Measurements from ENCODE around the gene DNMT3A. TPM values are rescaled to one million over a fixed set of nuclear protein-coding genes. Genes with fewer than 3 reads are reported as not detected.
A peak's percentile ranks its signal among the peaks of the same experiment; 100 is the strongest.

The DNMT3A gene
- total and polyA plus RNA-seq, 3 experiments from 2014 or later = 19.4 to 80.7 (median 77.9) TPM

- POLR2A ChIA-PET = interaction anchor here (1.6 to 2.8 kb wide), 2 partner anchors 15 to 34 kb away, joined by 3 to 25 read pairs; no protein-coding TSS in a partner anchor
- Histone ChIP-seq H3K27ac (ENCODE audit: low read depth, low read length) (peak overlapping the region; percentile 63), H3K9me3 (ENCODE audit: low read length) (no peaks in the 10 kb centered on the region), H3K36me3 (ENCODE audit: insufficient read depth, low read length) (no peaks in the 10 kb centered on the region), H3K4me3 (ENCODE audit: low read length) (peak overlapping the region; percentile 49), H3K4me1 (ENCODE audit: insufficient read depth, low read length) (peaks cover 36% of the 10 kb centered on the region), H3K27me3 (ENCODE audit: insufficient read depth, low read length, poor library complexity, severe bottlenecking) (no peaks in the 10 kb centered on the region)
- Mint-ChIP-seq H3K27me3 (peaks cover 0 to 3% of the 10 kb centered on the region in 2 donors), H3K9me3 (peaks cover 0 to 2% (median 0%) of the 10 kb centered on the region in 5 donors), H3K36me3 (peaks cover 0 to 12% (median under 1%) of the 10 kb centered on the region in 3 donors), H3K27ac (peak overlapping the region; percentile 60 to 95 (median 91)), H3K4me3 (peak overlapping the region; percentile 9 to 93 (median 81)), H3K4me1 (peaks cover 22 to 37% (median 35%) of the 10 kb centered on the region in 3 donors)
- CTCF ChIA-PET = interaction anchor here (0.9 to 8.9 kb wide), 20 partner anchors 8 to 154 kb away, joined by 3 to 116 read pairs (median 4); partner anchors contain the start of gene DNMT3A
- peak; percentile 89 to 97 (median 93) for DNase-seq
These were observed 35.3 kb upstream of the DNMT3A start for GRCh38 chr2:25376750-25377621.

- no peaks in the 10 kb centered on the region for H3K27me3 ChIP-seq (ENCODE audit: insufficient read depth, low read length, poor library complexity, severe bottlenecking)
- POLR2A ChIA-PET = interaction anchor here (1.6 to 2.8 kb wide), 2 partner anchors 14 to 33 kb away, joined by 3 to 25 read pairs; no protein-coding TSS in a partner anchor
- peaks cover 0 to 10% (median 3%) of the 10 kb centered on the region in 3 donors for H3K36me3 Mint-ChIP-seq
- H3K27ac Mint-ChIP-seq = peak overlapping the region in 6 of 8 donors; percentile 26 to 88 (median 74)
- H3K27me3 Mint-ChIP-seq = no peaks in the 10 kb centered on the region
- peaks cover 0 to 2% (median 0%) of the 10 kb centered on the region in 5 donors for H3K9me3 Mint-ChIP-seq
- no peaks in the 10 kb centered on the region for H3K9me3 ChIP-seq (ENCODE audit: low read length)
- CTCF ChIA-PET = interaction anchor here (0.8 to 8.9 kb wide), 19 partner anchors 8 to 211 kb away, joined by 3 to 116 read pairs (median 4); partner anchors contain the start of gene DNMT3A
- H3K27ac ChIP-seq (ENCODE audit: low read depth, low read length) = no peak overlapping the region
- no peak for DNase-seq
- peaks cover 20 to 37% (median 35%) of the 10 kb centered on the region in 3 donors for H3K4me1 Mint-ChIP-seq
- H3K4me3 ChIP-seq (ENCODE audit: low read length) = no peak overlapping the region
- peaks cover 36% of the 10 kb centered on the region for H3K4me1 ChIP-seq (ENCODE audit: insufficient read depth, low read length)
- no peaks in the 10 kb centered on the region for H3K36me3 ChIP-seq (ENCODE audit: insufficient read depth, low read length)
- peak overlapping the region in 5 of 7 donors; percentile 43 to 69 (median 52) for H3K4me3 Mint-ChIP-seq
These were observed 34.3 kb upstream of the DNMT3A start for GRCh38 chr2:25375989-25376545.

GRCh38 chr2:25375371-25375988, 33.8 kb upstream of the DNMT3A start:
- no peak for DNase-seq
- Histone ChIP-seq H3K36me3 (ENCODE audit: insufficient read depth, low read length) (no peaks in the 10 kb centered on the region), H3K4me3 (ENCODE audit: low read length) (no peak overlapping the region), H3K27ac (ENCODE audit: low read depth, low read length) (no peak overlapping the region), H3K4me1 (ENCODE audit: insufficient read depth, low read length) (peaks cover 36% of the 10 kb centered on the region), H3K27me3 (ENCODE audit: insufficient read depth, low read length, poor library complexity, severe bottlenecking) (no peaks in the 10 kb centered on the region), H3K9me3 (ENCODE audit: low read length) (no peaks in the 10 kb centered on the region)
- Mint-ChIP-seq H3K4me1 (peaks cover 20 to 37% (median 35%) of the 10 kb centered on the region in 3 donors), H3K27ac (peak overlapping the region in 3 of 8 donors; percentile 66 to 95 (median 77)), H3K9me3 (peaks cover 0 to 2% (median 0%) of the 10 kb centered on the region in 5 donors), H3K36me3 (peaks cover 0 to 10% (median 4%) of the 10 kb centered on the region in 3 donors), H3K27me3 (no peaks in the 10 kb centered on the region), H3K4me3 (no peak overlapping the region)
- ChIA-PET POLR2A (interaction anchor here (1.6 to 2.8 kb wide), 2 partner anchors 13 to 33 kb away, joined by 3 to 25 read pairs; no protein-coding TSS in a partner anchor), CTCF (interaction anchor here (0.8 to 8.9 kb wide), 14 partner anchors 7 to 210 kb away, joined by 3 to 116 read pairs (median 4); partner anchors contain the start of gene DNMT3A)

GRCh38 chr2:25374827-25375226, 33.1 kb upstream of the DNMT3A start:
- DNase-seq = no peak
- peak overlapping the region in 2 of 8 donors; percentile 52 to 95 for H3K27ac Mint-ChIP-seq
- Histone ChIP-seq H3K4me3 (ENCODE audit: low read length) (no peak overlapping the region), H3K36me3 (ENCODE audit: insufficient read depth, low read length) (no peaks in the 10 kb centered on the region), H3K9me3 (ENCODE audit: low read length) (no peaks in the 10 kb centered on the region), H3K4me1 (ENCODE audit: insufficient read depth, low read length) (peaks cover 36% of the 10 kb centered on the region), H3K27ac (ENCODE audit: low read depth, low read length) (no peak overlapping the region), H3K27me3 (ENCODE audit: insufficient read depth, low read length, poor library complexity, severe bottlenecking) (no peaks in the 10 kb centered on the region)
- ChIA-PET POLR2A (no interaction called here), CTCF (interaction anchor here (2.1 to 8.9 kb wide), 4 partner anchors 9 to 65 kb away, joined by 8 to 116 read pairs (median 17); partner anchors contain the start of gene DNMT3A)
- H3K4me1 Mint-ChIP-seq = peaks cover 20 to 36% (median 33%) of the 10 kb centered on the region in 3 donors
- peaks cover 0 to 7% (median 4%) of the 10 kb centered on the region in 3 donors for H3K36me3 Mint-ChIP-seq
- peaks cover 0 to 2% (median 0%) of the 10 kb centered on the region in 5 donors for H3K9me3 Mint-ChIP-seq
- H3K27me3 Mint-ChIP-seq = no peaks in the 10 kb centered on the region
- no peak overlapping the region for H3K4me3 Mint-ChIP-seq

GRCh38 chr2:25374411-25374810, 32.7 kb upstream of the DNMT3A start:
- CTCF ChIA-PET = interaction anchor here (0.9 to 8.9 kb wide), 3 partner anchors 9 to 80 kb away, joined by 3 to 116 read pairs (median 25); no protein-coding TSS in a partner anchor
- Histone ChIP-seq H3K36me3 (ENCODE audit: insufficient read depth, low read length) (no peaks in the 10 kb centered on the region), H3K27ac (ENCODE audit: low read depth, low read length) (no peak overlapping the region), H3K9me3 (ENCODE audit: low read length) (no peaks in the 10 kb centered on the region), H3K4me1 (ENCODE audit: insufficient read depth, low read length) (peaks cover 33% of the 10 kb centered on the region), H3K27me3 (ENCODE audit: insufficient read depth, low read length, poor library complexity, severe bottlenecking) (no peaks in the 10 kb centered on the region), H3K4me3 (ENCODE audit: low read length) (no peak overlapping the region)
- no peaks in the 10 kb centered on the region for H3K27me3 Mint-ChIP-seq
- H3K27ac Mint-ChIP-seq = peak overlapping the region in 2 of 8 donors; percentile 52 to 58
- POLR2A ChIA-PET = no interaction called here
- H3K9me3 Mint-ChIP-seq = peaks cover 0 to 2% (median 0%) of the 10 kb centered on the region in 5 donors
- peaks cover 0 to 4% (median 4%) of the 10 kb centered on the region in 3 donors for H3K36me3 Mint-ChIP-seq
- H3K4me1 Mint-ChIP-seq = peaks cover 20 to 32% (median 28%) of the 10 kb centered on the region in 3 donors
- no peak for DNase-seq
- H3K4me3 Mint-ChIP-seq = no peak overlapping the region

GRCh38 chr2:25373269-25373981, 31.7 kb upstream of the DNMT3A start:
- no peaks in the 10 kb centered on the region for H3K9me3 ChIP-seq (ENCODE audit: low read length)
- H3K4me3 ChIP-seq (ENCODE audit: low read length) = no peak overlapping the region
- Mint-ChIP-seq H3K36me3 (peaks cover 0 to 4% (median 0%) of the 10 kb centered on the region in 3 donors), H3K27me3 (no peaks in the 10 kb centered on the region), H3K4me3 (no peak overlapping the region), H3K27ac (no peak overlapping the region), H3K9me3 (no peaks in the 10 kb centered on the region), H3K4me1 (peaks cover 16 to 23% (median 19%) of the 10 kb centered on the region in 3 donors)
- ChIA-PET POLR2A (interaction anchor here (1.6 kb wide), 1 partner anchor 11 kb away, joined by 4 read pairs; no protein-coding TSS in a partner anchor), CTCF (interaction anchor here (0.9 to 8.9 kb wide), 2 partner anchors 11 to 79 kb away, joined by 3 to 116 read pairs; no protein-coding TSS in a partner anchor)
- peaks cover 23% of the 10 kb centered on the region for H3K4me1 ChIP-seq (ENCODE audit: insufficient read depth, low read length)
- no peaks in the 10 kb centered on the region for H3K36me3 ChIP-seq (ENCODE audit: insufficient read depth, low read length)
- no peak for DNase-seq
- H3K27me3 ChIP-seq (ENCODE audit: insufficient read depth, low read length, poor library complexity, severe bottlenecking) = no peaks in the 10 kb centered on the region
- H3K27ac ChIP-seq (ENCODE audit: low read depth, low read length) = no peak overlapping the region

Data from CD8-positive, alpha-beta memory T cell (primary cell).